ENCODE data around the gene GABRA1. TPM values are rescaled to one million over a fixed set of nuclear protein-coding genes. Genes with fewer than 3 reads are reported as not detected.

The GABRA1 gene
- total RNA-seq = not detected in 2 replicates

GRCh38 chr5:161847941-161848391, at the start of gene GABRA1:
Gene GABRA1, plus strand, starts transcription at chr5:161848120. Its CDS starts 2,691 bp downstream, at chr5:161850811.
- no peak for DNase-seq (ENCODE audit: low read depth)

- no peak for DNase-seq (ENCODE audit: low read depth)
Observed at GRCh38 chr5:161799316-161799715, 48.6 kb upstream of the GABRA1 start.

- DNase-seq (ENCODE audit: low read depth) = no peak
Observed at GRCh38 chr5:161804263-161804662, 43.7 kb upstream of the GABRA1 start.

- peak; percentile 42 for DNase-seq (ENCODE audit: low read depth)
Observed at GRCh38 chr5:161846746-161847145, 1.2 kb upstream of the GABRA1 start.

- DNase-seq (ENCODE audit: low read depth) = no peak
Observed at GRCh38 chr5:161847447-161847846, 473 bp upstream of the GABRA1 start.

GRCh38 chr5:161850491-161850890, 2.6 kb downstream of the GABRA1 start:
- no peak for DNase-seq (ENCODE audit: low read depth)

GRCh38 chr5:161851691-161852299, 3.9 kb downstream of the GABRA1 start:
- DNase-seq (ENCODE audit: low read depth) = peak; percentile 7

GRCh38 chr5:161857358-161857757, 9.4 kb downstream of the GABRA1 start:
- DNase-seq (ENCODE audit: low read depth) = peak; percentile 9

- DNase-seq (ENCODE audit: low read depth) = no peak
Observed at GRCh38 chr5:161863259-161863658, 15.3 kb downstream of the GABRA1 start.

- no peak for DNase-seq (ENCODE audit: low read depth)
Observed at GRCh38 chr5:161863811-161864210, 15.9 kb downstream of the GABRA1 start.

GRCh38 chr5:161865510-161865909, 17.6 kb downstream of the GABRA1 start:
- no peak for DNase-seq (ENCODE audit: low read depth)

- DNase-seq (ENCODE audit: low read depth) = no peak
Observed at GRCh38 chr5:161889971-161890370, 42.1 kb downstream of the GABRA1 start.

GRCh38 chr5:161895514-161895913, 47.6 kb downstream of the GABRA1 start:
- no peak for DNase-seq (ENCODE audit: low read depth)

- DNase-seq (ENCODE audit: low read depth) = no peak
Observed at GRCh38 chr5:161897033-161897432, 49.1 kb downstream of the GABRA1 start.

- no peak for DNase-seq (ENCODE audit: low read depth)
Observed at GRCh38 chr5:161899590-161899989, 51.7 kb downstream of the GABRA1 start.

GRCh38 chr5:161900981-161901380, 53.1 kb downstream of the GABRA1 start:
- DNase-seq (ENCODE audit: low read depth) = no peak

- DNase-seq (ENCODE audit: low read depth) = no peak
Observed at GRCh38 chr5:161921781-161922180, 73.9 kb downstream of the GABRA1 start.

GRCh38 chr5:161924270-161924669, 76.3 kb downstream of the GABRA1 start:
- DNase-seq (ENCODE audit: low read depth) = no peak

GRCh38 chr5:161925960-161926359, 78.0 kb downstream of the GABRA1 start:
- DNase-seq (ENCODE audit: low read depth) = no peak

- DNase-seq (ENCODE audit: low read depth) = no peak
Observed at GRCh38 chr5:161934486-161934885, 86.6 kb downstream of the GABRA1 start.

GRCh38 chr5:161944974-161945373, 97.1 kb downstream of the GABRA1 start:
- no peak for DNase-seq (ENCODE audit: low read depth)

- no peak for DNase-seq (ENCODE audit: low read depth)
Observed at GRCh38 chr5:161946911-161947310, 99.0 kb downstream of the GABRA1 start.

All from renal cortical epithelial cell (primary cell).